ENCODE measurements around the gene CAMK4. TPM values are rescaled to one million over a fixed set of nuclear protein-coding genes. Genes with fewer than 3 reads are reported as not detected.

Gene CAMK4
- total RNA-seq, 1 experiment from 2014 or later: not detected

- no peak for DNase-seq
- H3K9me3 ChIP-seq: no peaks in the 10 kb centered on the region
- no peaks in the 10 kb centered on the region for H3K27me3 ChIP-seq
- no peak overlapping the region for H3K4me3 ChIP-seq
- no peaks in the 10 kb centered on the region for H3K36me3 ChIP-seq
Observed at GRCh38 chr5:111535879-111536549, 311.8 kb downstream of the CAMK4 start.

- no peaks in the 10 kb centered on the region for H3K9me3 ChIP-seq
- H3K36me3 ChIP-seq: no peaks in the 10 kb centered on the region
- H3K27me3 ChIP-seq: no peaks in the 10 kb centered on the region
- H3K4me3 ChIP-seq: no peak overlapping the region
- DNase-seq: no peak
Observed at GRCh38 chr5:111537141-111538024, 313.2 kb downstream of the CAMK4 start.

Other genes starting within 250 kb of the CAMK4 start
- 0.43 TPM in 1 of 2 replicates, not detected in the other for gene TSLP, start 152.7 kb upstream of the CAMK4 start, total RNA-seq (2014; rRNA removed; shearing (Covaris generic); ENCODE audit: low replicate concordance)
- 36.4 and 41.8 TPM in 2 replicates for gene WDR36, start 132.0 kb upstream of the CAMK4 start, total RNA-seq (2014; rRNA removed; shearing (Covaris generic); ENCODE audit: low replicate concordance)